ENCODE measurements around the gene TOR2A. TPM values are rescaled to one million over a fixed set of nuclear protein-coding genes. Genes with fewer than 3 reads are reported as not detected.

The TOR2A gene
- total RNA-seq, 2 experiments from 2014 or later, result 27.0 to 29.1 TPM

- ChIA-PET POLR2A (no interaction called here), CTCF (interaction anchor here (1.6 kb wide), 1 partner anchor 27 kb away, joined by 8 read pairs; the partner anchor contains the start of gene TOR2A)
- no peak overlapping the region for H3K4me3 Mint-ChIP-seq
- peaks cover 29% of the 10 kb centered on the region for H3K4me1 Mint-ChIP-seq (ENCODE audit: low read depth)
- no peaks in the 10 kb centered on the region for H3K9me3 Mint-ChIP-seq (ENCODE audit: insufficient read depth)
- ATAC-seq, result peak; percentile 58
- H3K27ac Mint-ChIP-seq, result no peak overlapping the region
- peak; percentile 57 for DNase-seq
- peaks cover 3% of the 10 kb centered on the region for H3K36me3 Mint-ChIP-seq (ENCODE audit: low read depth)
- H3K27me3 Mint-ChIP-seq (ENCODE audit: low read depth), result no peaks in the 10 kb centered on the region
These were observed 27.3 kb downstream of the TOR2A start for GRCh38 chr9:127707766-127708165.

GRCh38 chr9:127706836-127707241, 28.3 kb downstream of the TOR2A start, which contains the start of gene CFAP157:
TSS of gene CFAP157 (plus strand) at chr9:127706988. CDS start at chr9:127707032, 44 bp downstream.
- POLR2A ChIA-PET, result interaction anchor here (2.3 kb wide), 1 partner anchor 28 kb away, joined by 8 read pairs; no protein-coding TSS in a partner anchor
- no peak within 1 kb of the TSS for H3K27ac Mint-ChIP-seq
- CTCF ChIA-PET, result no interaction called here
- H3K36me3 Mint-ChIP-seq (ENCODE audit: low read depth), result peaks cover 3% of the 10 kb centered on the region
- no peaks in the 10 kb centered on the region for H3K9me3 Mint-ChIP-seq (ENCODE audit: insufficient read depth)
- no peak for DNase-seq
- H3K27me3 Mint-ChIP-seq (ENCODE audit: low read depth), result no peaks in the 10 kb centered on the region
- peaks cover 29% of the 10 kb centered on the region for H3K4me1 Mint-ChIP-seq (ENCODE audit: low read depth)
- ATAC-seq, result no peak
- no peak within 1 kb of the TSS for H3K4me3 Mint-ChIP-seq

- DNase-seq (no peak), ATAC-seq (no peak)
- Mint-ChIP-seq H3K27me3 (ENCODE audit: low read depth) (no peaks in the 10 kb centered on the region), H3K36me3 (ENCODE audit: low read depth) (peaks cover 3% of the 10 kb centered on the region), H3K9me3 (ENCODE audit: insufficient read depth) (no peaks in the 10 kb centered on the region), H3K4me1 (ENCODE audit: low read depth) (peaks cover 19% of the 10 kb centered on the region), H3K4me3 (no peak overlapping the region), H3K27ac (no peak overlapping the region)
- CTCF ChIA-PET, result interaction anchor here (1.5 kb wide), 1 partner anchor 29 kb away, joined by 7 read pairs; the partner anchor contains the start of gene TOR2A
- POLR2A ChIA-PET, result interaction anchor here (0.8 to 2.3 kb wide), 3 partner anchors 9 to 255 kb away, joined by 3 to 8 read pairs (median 8); partner anchors contain the start of genes LRSAM1, PTRH1, RPL12 and TTC16
These were observed 29.3 kb downstream of the TOR2A start for GRCh38 chr9:127705577-127706379.

- H3K27me3 Mint-ChIP-seq (ENCODE audit: low read depth), result no peaks in the 10 kb centered on the region
- POLR2A ChIA-PET, result interaction anchor here (2.1 kb wide), 1 partner anchor 12 kb away, joined by 8 read pairs; the partner anchor contains the start of genes PTRH1 and TTC16
- H3K4me1 Mint-ChIP-seq (ENCODE audit: low read depth), result peaks cover 23% of the 10 kb centered on the region
- no peaks in the 10 kb centered on the region for H3K36me3 Mint-ChIP-seq (ENCODE audit: low read depth)
- DNase-seq (no peak), ATAC-seq (no peak)
- no peak overlapping the region for H3K4me3 Mint-ChIP-seq
- CTCF ChIA-PET, result interaction anchor here (0.9 to 1.7 kb wide), 2 partner anchors 31 to 177 kb away, joined by 3 to 4 read pairs; partner anchors contain the start of gene TOR2A
- no peaks in the 10 kb centered on the region for H3K9me3 Mint-ChIP-seq (ENCODE audit: insufficient read depth)
- no peak overlapping the region for H3K27ac Mint-ChIP-seq
These were observed 31.7 kb downstream of the TOR2A start for GRCh38 chr9:127703289-127703946.

- H3K4me1 Mint-ChIP-seq (ENCODE audit: low read depth), result peaks cover 11% of the 10 kb centered on the region
- POLR2A ChIA-PET, result no interaction called here
- no peak overlapping the region for H3K27ac Mint-ChIP-seq
- no peak for ATAC-seq
- H3K36me3 Mint-ChIP-seq (ENCODE audit: low read depth), result no peaks in the 10 kb centered on the region
- CTCF ChIA-PET, result interaction anchor here (1.3 kb wide), 1 partner anchor 34 kb away, joined by 7 read pairs; the partner anchor contains the start of gene TOR2A
- no peak overlapping the region for H3K4me3 Mint-ChIP-seq
- no peaks in the 10 kb centered on the region for H3K27me3 Mint-ChIP-seq (ENCODE audit: low read depth)
- no peak for DNase-seq
- no peaks in the 10 kb centered on the region for H3K9me3 Mint-ChIP-seq (ENCODE audit: insufficient read depth)
These were observed 34.4 kb downstream of the TOR2A start for GRCh38 chr9:127700594-127701255.

- ATAC-seq (no peak), DNase-seq (no peak)
- CTCF ChIA-PET, result interaction anchor here (1.3 kb wide), 1 partner anchor 35 kb away, joined by 7 read pairs; the partner anchor contains the start of gene TOR2A
- no peak overlapping the region for H3K4me3 Mint-ChIP-seq
- no peaks in the 10 kb centered on the region for H3K9me3 Mint-ChIP-seq (ENCODE audit: insufficient read depth)
- peaks cover 11% of the 10 kb centered on the region for H3K4me1 Mint-ChIP-seq (ENCODE audit: low read depth)
- POLR2A ChIA-PET, result no interaction called here
- no peak overlapping the region for H3K27ac Mint-ChIP-seq
- H3K27me3 Mint-ChIP-seq (ENCODE audit: low read depth), result no peaks in the 10 kb centered on the region
- no peaks in the 10 kb centered on the region for H3K36me3 Mint-ChIP-seq (ENCODE audit: low read depth)
These were observed 35.0 kb downstream of the TOR2A start for GRCh38 chr9:127700140-127700539.

GRCh38 chr9:127698985-127699670, 36.0 kb downstream of the TOR2A start:
- Mint-ChIP-seq H3K9me3 (ENCODE audit: insufficient read depth) (no peaks in the 10 kb centered on the region), H3K36me3 (ENCODE audit: low read depth) (no peaks in the 10 kb centered on the region), H3K27ac (peak overlapping the region; percentile 69), H3K4me3 (peak overlapping the region; percentile 54), H3K4me1 (ENCODE audit: low read depth) (peaks cover 11% of the 10 kb centered on the region), H3K27me3 (ENCODE audit: low read depth) (no peaks in the 10 kb centered on the region)
- ChIA-PET POLR2A (no interaction called here), CTCF (no interaction called here)
- peak; percentile 89 for DNase-seq
- peak; percentile 99 for ATAC-seq

- ATAC-seq (no peak), DNase-seq (no peak)
- no peaks in the 10 kb centered on the region for H3K27me3 Mint-ChIP-seq (ENCODE audit: low read depth)
- no peak overlapping the region for H3K27ac Mint-ChIP-seq
- peaks cover 11% of the 10 kb centered on the region for H3K4me1 Mint-ChIP-seq (ENCODE audit: low read depth)
- ChIA-PET CTCF (interaction anchor here (1.4 kb wide), 1 partner anchor 171 kb away, joined by 3 read pairs; no protein-coding TSS in a partner anchor), POLR2A (no interaction called here)
- H3K9me3 Mint-ChIP-seq (ENCODE audit: insufficient read depth), result no peaks in the 10 kb centered on the region
- no peaks in the 10 kb centered on the region for H3K36me3 Mint-ChIP-seq (ENCODE audit: low read depth)
- no peak overlapping the region for H3K4me3 Mint-ChIP-seq
These were observed 36.7 kb downstream of the TOR2A start for GRCh38 chr9:127698386-127698785.

GRCh38 chr9:127697575-127697974, 37.5 kb downstream of the TOR2A start:
- H3K9me3 Mint-ChIP-seq (ENCODE audit: insufficient read depth), result no peaks in the 10 kb centered on the region
- no peak overlapping the region for H3K4me3 Mint-ChIP-seq
- H3K36me3 Mint-ChIP-seq (ENCODE audit: low read depth), result no peaks in the 10 kb centered on the region
- peaks cover 11% of the 10 kb centered on the region for H3K4me1 Mint-ChIP-seq (ENCODE audit: low read depth)
- ChIA-PET POLR2A (no interaction called here), CTCF (interaction anchor here (0.7 to 1.4 kb wide), 2 partner anchors 37 to 172 kb away, joined by 3 read pairs; partner anchors contain the start of gene TOR2A)
- no peak overlapping the region for H3K27ac Mint-ChIP-seq
- H3K27me3 Mint-ChIP-seq (ENCODE audit: low read depth), result no peaks in the 10 kb centered on the region
- no peak for ATAC-seq
- DNase-seq, result no peak

GRCh38 chr9:127694890-127695720, 40.0 kb downstream of the TOR2A start:
- DNase-seq (no peak), ATAC-seq (no peak)
- POLR2A ChIA-PET, result no interaction called here
- Mint-ChIP-seq H3K36me3 (ENCODE audit: low read depth) (no peaks in the 10 kb centered on the region), H3K27me3 (ENCODE audit: low read depth) (no peaks in the 10 kb centered on the region), H3K4me1 (ENCODE audit: low read depth) (peaks cover 11% of the 10 kb centered on the region), H3K4me3 (no peak overlapping the region), H3K9me3 (ENCODE audit: insufficient read depth) (no peaks in the 10 kb centered on the region), H3K27ac (no peak overlapping the region)
- CTCF ChIA-PET, result no interaction called here
